GM19463 (cell line): ENCODE measurements around the gene PNPT1.

ENCODE experiments used
- ATAC-seq: cut with Tn5 transposase; IDR thresholded peaks from one replicate; pipeline ENCODE4 v1.9.1; 2021; ENCODE audit warnings: mild to moderate bottlenecking, moderate library complexity; ENCODE audit not compliant: unreplicated experiment

PNPT1 gene

DNA sequence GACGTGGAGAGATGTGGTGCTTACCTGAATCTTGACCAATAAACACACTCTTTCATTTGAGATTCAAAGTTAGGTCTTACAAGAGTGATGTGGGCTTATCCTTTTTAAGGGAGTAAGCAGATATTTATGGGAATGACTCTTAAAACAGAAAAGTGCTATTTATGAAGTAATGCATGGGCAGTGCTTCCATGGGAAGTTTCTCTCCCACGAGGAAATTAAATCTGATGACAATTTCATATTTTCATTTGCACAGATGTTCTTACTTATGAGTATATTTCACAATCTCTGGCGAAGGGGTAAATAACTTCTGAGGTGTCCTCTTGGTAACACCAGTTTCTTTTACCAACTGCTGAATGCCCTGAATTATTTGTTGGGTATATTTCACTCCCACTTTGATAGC is 21.0 kb downstream of the PNPT1 start:
- ATAC-seq, result no peak

DNA sequence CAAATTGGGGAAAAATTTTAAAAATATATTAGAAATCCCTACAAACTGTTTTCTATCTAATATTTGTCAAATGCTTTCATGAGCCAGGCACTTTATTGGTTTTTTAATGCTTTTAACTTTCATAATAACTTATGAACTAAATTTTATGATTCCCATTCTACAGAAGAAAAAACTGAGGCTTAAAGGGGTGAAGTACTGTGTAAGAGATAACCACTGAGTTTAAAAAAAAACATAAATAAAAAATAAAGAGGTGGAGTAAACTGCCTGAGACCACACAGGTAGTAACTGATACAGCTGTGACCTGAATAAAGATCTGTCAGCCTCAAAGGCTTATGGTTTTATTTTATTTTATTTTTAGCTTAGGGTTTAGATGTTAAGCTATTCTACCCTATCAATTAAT is 24.7 kb downstream of the PNPT1 start:
- no peak for ATAC-seq

DNA sequence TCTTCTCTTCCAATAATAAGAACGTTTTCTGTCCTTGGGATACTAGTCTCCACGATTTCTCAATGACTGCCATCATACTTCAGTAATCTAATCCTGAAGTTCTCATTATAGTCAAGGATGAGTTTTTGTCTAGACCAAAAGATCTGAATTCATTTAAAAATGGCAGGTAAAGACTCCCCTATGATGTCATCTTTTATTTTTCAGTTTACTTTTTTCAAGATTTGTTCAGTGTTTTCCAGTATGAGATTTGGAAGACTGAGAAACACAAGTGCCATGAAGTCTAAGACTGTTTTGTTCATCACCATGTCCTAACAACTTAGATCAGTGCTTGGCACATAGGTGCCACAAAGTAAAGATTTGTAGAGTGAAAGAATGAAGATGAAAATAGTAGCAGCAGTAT is 40.4 kb downstream of the PNPT1 start:
- no peak for ATAC-seq

DNA sequence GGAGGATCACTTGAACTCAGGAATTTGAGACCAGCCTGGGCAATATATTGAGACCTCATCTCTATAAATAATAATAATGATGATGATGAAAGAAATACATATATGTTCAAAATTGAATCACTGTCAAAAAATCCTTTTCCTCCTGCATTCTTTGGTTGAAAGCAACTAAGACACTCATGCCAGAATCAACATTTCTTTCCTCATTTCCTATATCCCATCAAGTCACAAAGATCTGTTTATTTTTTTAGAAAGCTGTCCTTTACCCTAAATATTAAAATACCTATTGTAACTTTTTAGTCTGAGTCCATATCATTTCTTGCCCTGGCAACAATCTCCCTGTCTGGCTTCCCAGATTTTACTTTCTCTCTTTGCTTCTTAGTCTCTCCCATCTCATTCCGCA is 44.4 kb downstream of the PNPT1 start:
- ATAC-seq, result no peak

DNA sequence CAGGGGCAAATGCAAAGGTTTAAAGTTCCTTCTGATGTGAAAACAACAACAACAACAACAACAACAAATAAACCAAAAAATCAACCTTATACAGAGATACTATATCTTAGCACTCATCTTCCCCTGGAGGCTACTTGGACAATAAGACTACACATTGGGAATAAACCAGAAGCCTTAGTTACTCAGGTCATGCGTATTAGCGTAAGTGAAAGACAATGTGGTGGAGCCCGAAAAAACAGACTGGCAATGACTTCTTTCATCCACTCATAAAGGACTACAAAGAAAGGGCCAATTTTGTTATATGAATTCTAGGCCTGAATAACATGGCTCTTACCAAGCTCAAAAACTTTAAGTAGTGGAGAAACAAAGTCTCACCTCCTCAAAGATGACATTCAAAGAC is 56.8 kb downstream of the PNPT1 start:
- ATAC-seq, result no peak

DNA sequence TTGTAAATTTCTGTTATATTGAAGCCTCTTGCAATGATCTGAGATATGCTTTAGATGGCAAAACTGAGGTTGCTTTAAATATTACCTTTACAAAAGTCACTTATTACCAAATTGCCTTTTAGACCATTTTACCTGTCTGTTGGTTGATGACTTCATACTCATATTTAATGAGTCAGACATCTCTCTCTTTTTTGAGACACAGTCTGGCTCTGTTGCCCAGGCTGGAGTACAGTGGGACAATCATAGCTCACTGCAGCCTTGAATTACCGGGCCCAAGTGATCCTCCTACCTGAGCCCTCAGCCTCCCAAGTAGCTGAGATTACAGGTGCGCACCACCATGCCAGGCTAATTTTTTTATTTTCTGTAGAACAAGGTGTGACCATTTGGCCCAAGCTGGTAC is 64.7 kb downstream of the PNPT1 start:
- no peak for ATAC-seq

DNA sequence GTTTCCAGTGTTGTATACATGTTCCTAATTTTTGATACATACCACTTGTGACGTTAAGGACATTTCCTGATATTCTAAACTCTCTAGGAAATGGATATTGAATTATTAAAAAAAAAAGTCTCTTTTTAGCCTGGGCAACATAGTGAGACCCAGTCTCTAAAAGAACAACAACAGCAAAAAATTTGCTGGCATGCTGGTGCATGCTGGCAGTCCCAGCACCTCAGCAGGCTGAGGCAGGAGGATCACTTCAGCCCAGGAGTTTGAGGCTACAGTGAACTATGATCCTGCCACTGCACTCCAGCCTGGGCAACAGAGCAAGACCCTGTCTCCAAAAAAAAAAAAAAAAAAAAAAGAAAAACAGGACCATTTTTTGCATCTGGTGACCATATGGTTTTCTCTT is 65.7 kb downstream of the PNPT1 start:
- ATAC-seq, result no peak

DNA sequence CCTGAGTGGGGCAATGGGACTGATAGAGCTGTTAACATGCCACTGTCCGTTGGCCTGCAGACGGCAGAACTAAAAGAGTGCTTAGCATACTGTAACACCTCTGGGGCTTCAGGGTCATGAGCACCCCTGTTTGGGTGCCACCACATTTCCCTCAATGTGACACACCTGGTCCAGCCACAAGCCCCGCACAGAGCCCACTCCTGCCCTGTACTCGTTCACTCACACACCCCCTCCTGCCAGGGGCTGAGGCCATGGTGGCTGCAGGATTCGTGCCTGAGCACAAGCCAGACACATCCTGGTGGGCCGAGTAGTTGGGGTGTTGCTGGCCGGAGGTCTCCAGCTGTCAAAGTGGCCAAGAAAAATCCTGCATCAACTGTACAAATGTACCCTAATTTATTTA is 71.8 kb downstream of the PNPT1 start:
- no peak for ATAC-seq

DNA sequence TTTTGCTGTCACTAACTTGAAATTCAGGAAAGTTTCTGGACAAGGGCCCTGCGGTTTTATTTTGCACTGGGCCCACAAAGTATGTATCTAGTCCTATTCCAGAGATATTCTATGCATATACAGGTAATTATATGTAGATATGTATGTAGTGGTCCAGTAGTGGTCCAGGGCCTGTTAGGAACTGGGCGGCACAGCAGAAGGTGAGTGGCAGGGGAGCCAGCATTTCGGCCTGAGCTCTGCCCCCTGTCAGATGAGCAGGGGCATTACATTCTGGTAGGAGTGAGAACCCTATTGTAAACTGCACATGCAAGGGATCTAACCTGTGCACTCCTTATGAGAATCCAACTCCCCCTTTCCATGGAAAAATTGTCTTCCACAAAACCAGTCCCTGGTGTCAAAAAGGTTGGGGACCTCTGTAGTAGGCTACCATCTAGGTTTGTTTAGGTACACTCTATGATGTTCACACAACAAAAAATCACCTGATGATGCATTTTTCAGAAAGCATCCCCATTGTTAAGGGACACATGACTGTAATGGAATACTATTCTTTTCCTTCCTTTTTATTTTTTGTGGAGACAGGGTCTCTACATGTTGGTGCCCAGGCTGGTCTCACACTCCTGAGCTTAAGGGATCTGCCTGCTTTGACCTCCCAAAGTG is 73.4 kb downstream of the PNPT1 start:
- ATAC-seq, result peak; percentile 10

DNA sequence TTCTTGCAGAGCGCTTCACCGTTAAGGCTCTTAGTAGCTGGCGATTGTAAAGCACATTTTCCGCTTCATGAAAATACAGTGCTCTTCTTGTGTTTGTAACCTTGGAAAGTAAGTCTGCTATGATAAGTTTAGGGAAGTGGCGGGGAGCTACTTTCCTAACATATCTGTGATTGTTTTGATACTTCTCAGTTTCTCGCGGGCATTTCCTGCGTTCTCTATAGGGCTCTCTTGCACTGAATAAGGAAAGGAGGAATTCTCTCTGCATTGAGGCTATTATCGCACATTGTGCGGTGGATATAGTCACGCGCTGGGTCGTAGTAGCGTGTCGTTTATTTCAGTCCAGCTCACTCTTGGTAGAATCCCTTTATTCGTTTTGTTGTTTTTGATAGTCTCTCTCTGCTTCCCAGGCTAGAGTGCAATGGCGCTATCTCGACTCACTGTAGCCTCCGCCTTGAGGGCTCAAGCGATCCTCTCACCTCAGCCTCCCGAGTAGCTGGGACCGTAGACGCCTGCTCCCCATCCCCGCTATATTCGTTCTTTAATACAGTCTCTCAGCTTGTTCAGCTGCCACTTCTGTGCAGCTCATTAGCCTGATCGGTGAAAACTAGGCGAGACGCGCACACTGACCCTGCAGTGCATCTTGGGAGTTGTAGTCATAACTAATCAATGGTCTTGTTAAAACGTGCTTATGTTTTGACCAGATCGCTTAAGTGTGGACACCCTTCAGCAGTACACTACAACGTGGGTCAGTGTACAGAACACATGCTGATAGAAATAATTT is 75.2 kb downstream of the PNPT1 start:
- peak; percentile 38 for ATAC-seq

DNA sequence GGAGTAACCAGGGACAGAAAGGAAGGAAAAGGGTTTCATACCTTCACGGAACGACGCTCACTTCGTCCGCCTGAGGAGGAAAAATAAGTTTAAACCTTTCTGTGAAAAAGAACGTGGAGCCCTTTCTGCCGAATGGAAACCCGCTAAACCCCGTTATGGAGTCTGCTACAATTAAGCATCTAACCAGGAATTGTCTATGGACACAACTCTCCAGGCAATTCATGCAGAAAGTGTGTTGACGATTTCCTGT is 75.7 kb downstream of the PNPT1 start:
- no peak for ATAC-seq

DNA sequence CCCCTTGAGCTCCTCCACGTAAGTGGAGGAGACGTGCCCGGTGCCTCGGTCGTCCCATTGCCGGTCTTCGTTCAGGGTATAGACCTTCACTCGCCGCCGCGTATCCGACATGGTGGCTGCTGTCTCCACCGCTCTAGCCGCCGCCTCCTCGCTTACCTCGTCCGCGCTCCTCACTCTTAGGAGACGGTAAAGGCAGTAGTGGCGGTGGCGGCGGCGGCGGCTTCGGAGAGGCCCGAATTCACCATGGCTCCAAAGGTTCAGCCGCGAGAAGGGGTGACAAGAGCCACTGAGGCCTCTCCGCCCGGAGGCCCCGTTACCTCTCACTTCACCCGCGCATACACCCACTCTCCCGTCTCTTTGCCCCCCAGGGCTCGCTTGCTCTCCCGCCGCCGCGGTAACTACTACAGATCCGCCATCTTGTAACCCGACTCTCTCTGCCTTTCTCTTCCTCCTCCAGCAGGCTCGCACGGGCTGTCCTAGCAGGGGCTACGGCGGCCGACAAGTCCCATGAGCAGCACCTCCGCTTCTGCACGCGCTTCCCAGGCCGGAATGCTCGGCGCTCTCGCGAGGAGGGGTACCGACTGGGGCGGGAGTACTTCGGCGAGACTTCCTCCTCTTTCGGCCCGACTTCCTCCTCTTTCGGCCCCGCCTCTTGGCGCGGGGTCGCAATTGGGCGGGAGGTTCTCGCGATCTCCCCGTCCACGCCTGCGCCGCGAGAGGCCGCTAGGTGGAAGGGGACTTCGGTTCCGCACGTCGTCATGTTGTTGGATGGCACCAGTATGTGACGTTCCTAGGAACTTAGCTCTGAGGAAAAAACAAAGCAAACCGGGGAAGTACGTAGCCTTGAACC is 76.2 kb downstream of the PNPT1 start, which contains the start of gene PPP4R3B:
TSS of gene PPP4R3B (minus strand) at position 448 of the 850 bp plus-strand sequence. CDS start at position 111, 337 bp downstream.
- peak; percentile 76 for ATAC-seq

DNA sequence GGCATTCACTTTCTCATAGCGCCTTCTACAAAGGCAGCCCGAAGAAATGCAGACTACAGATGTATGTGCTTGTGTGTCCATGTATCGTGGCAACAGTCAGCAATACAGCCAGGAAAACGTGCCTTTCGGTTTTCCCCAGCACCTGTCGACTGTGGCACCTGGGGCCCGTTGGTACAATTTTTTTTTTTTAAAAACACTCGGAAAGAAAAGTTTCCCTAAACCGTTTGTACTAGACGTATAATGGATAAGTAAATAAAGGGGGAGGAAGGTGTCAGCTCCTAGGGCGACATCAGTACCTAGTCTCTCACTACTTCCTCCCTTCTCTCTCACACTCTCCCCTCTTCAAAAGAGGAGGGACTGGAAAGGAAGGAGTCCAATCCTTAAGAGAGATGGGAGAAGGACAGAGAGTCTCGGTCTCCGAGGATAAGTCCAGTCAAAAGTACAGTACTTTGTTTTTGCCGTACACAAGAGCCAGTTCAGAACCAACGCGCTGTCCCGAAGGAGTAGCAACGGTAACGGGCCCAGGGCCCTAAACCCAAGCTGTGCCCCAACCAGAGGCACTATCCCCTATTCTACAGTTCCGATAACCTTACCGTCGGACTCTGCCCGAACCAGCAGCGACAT is 77.0 kb downstream of the PNPT1 start:
- no peak for ATAC-seq

DNA sequence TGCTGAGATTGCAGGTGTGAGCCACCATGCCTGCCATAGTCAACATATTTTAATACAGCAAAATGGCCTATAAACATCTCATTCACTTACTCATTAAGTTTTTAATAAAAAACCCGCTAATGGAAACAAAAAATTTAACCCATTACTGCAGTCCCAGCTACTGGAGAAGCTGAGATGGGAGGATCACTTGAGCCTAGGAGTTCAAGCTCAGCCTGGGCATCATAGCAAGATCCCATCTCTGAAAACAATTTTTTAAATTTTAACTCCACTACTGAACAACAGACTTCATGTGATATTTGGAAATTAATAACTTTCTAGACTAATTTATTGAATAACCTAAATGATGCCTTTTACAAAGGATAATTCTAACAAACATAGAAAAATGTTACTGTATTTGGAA is 81.6 kb downstream of the PNPT1 start:
- ATAC-seq, result no peak

DNA sequence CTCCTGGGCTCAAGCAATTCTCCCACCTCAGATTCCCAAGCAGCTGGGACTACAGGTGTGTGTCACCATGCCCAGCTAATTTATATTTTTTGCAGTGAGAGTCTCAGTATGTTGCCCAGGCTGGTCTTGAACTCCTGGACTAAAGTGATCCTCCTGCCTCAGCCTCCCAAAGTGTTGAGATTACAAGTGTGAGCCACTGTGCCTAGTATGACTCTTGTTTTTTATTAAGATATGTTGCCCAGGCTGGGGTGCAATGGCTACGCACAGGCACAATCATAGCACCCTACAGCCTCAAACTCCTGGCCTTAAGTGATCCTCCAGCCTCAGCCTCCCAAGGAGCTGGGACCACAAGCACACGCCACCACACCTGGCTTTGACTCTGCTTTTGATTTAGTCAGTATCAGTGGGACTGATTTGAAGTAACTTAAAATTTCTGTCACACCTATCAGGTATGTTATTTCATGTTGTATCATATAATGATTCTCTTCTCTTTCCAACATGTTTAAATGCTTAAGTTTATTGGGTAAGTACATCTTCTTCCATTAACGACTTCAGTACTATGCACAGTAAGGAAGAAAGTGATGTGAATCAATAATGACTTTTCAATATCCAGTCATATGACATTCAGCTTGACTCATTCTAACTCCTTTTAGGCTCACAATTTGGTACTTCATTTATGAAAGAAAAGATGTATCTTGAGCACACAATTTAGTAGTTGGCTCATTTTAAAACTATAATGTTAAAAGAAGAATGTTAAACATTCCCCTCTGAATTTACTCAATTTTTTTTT is 82.5 kb downstream of the PNPT1 start:
- no peak for ATAC-seq

DNA sequence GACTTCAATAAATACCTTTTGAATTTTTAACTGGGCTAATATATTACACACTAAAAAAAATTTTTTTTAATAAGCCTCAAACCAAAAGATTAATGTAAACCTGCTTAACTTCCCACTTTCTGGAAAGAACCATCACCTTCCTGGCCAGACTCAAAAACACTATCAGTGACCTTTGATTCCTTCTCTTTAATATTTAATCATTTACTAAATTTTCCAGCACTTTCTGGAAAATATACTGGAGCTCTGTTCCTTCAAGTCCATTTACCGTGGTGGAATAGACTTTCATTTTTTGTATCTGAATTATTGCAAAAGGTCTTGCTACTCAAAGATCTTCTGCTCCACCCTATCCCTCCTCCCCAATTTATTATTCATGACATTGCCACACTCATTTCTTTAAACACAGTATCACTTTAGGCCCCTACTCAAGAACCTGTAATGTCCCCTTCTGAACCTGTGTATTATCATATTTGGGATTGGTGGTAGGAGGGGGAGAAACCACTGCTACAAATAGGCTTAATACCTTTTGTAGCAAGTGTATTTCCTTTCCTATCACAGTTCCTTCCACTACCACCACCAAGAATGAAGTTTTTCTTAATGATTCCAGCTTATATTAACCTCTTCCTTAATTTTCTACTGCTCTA is 83.6 kb downstream of the PNPT1 start:
- no peak for ATAC-seq

DNA sequence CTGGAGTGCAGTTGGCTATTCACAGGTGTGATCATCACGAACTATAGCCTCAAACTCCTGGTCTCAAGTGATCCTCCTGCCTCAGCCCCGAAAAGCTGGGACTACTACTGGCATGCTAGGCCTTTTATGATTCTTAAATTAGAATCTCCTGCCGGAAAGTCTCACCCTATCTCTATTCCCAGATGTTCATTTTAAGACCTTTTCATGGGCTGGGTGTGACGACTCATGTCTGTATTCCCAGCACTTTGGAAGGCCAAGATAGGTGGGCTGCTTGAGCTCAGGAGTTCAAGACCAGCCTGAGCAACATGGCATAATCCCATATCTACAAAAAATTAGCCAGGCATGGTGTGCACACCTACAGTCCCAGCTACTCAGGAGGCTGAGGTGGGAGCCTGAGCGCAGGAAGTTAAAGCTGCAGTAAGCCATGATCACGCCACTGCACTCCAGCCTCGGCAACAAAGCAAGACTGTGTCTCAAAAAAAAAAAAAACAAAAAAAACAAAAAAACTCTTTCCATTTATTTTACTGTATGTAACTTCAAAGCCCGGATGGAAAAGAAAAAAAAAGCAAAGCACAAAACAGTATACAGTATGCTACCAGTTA is 84.3 kb downstream of the PNPT1 start:
- no peak for ATAC-seq

DNA sequence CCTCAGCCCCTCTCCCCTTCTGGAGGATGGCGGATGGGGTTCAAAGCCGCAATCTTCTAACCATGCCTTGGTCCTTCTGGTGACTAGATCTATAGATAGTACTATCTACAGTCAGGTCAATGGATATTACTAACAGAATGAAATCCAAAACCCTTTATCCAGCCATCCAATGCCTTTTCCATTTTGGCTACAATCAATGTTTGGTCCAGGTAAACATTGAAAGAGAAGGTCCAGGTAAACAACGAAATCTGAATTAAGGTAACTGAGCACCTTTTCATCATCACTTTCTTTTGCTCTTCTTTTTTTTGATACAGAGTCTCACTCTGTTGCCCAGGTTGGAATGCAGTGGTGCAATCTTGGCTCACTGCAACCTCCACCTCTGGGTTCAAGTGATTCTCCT is 85.9 kb downstream of the PNPT1 start:
- no peak for ATAC-seq

DNA sequence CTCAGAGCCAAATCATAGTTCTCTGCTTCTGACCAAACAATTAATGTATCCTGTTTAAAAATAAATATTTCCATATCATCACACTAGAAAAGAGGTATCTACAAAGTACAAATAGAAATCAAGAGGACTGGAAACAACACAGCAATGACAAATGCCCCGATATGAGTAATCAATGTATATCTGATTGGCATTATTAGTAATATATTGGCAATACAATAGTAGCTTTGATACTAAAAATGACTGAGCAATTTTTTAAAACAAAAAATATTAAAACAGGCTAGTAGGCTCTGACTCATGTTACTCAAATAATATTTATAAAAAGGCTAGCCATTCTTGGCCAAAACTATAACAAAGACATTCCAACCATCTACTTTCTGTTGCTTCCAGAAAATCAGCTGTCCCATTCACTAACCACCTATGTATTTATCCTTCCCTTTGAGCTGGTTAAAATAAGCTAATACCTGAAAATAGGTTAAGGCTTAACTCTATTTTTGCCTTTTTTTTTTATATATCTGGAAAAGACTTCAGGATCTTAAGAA is 89.5 kb downstream of the PNPT1 start:
- ATAC-seq, result no peak

DNA sequence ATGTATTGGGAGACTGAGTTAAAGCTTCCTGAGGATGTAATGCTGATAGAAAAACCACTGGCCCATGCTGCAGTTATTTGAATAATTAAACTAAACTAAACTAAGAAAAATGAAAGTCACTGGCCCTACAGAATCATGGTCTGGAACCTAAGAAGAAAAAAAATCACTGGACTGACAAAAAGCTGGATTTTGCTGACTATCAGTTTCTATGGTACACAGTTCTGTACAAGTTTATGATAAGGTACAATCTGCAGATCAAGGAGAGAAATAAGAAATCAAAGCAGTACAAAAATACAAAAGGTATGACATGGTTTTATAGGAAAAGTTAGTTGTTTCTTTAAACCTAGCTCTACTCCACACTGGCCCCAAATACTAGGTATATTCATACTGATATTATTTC is 91.8 kb downstream of the PNPT1 start:
- no peak for ATAC-seq
